HG03520 (cell line): ENCODE measurements around the gene C16orf86.

ENCODE experiments used
- ATAC-seq: cut with Tn5 transposase; IDR thresholded peaks from one replicate; pipeline ENCODE4 v1.9.1; 2021; ENCODE audit warnings: mild to moderate bottlenecking, moderate library complexity; ENCODE audit not compliant: unreplicated experiment

Gene C16orf86

GRCh38 chr16:67653789-67654402, 12.7 kb upstream of the C16orf86 start:
- ATAC-seq = no peak

DNA sequence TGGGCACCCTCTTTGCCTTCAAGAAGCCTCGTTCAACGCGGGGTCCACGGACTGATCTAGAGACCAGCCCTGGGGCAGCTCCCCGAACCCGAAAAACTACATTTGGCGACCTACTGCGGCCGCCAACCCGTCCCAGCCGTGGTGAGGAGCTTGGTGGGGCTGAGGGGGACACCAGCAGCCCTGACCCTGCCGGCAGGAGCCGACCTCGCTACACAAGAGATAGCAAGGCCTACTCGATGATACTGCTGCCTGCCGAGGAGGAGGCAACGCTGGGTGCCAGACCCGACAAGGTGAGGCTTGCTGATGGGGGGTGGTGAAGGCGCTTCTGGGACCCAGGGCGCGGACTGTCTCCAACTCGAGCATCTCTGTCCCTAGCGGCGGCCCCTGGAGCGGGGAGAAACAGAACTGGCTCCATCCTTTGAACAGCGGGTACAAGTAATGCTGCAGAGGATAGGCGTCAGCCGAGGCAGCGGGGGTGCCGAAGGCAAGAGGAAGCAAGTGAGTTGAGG, 12.2 kb upstream of the C16orf86 start:
- no peak for ATAC-seq

- no peak for ATAC-seq
Measured at GRCh38 chr16:67655363-67655762, 11.3 kb upstream of the C16orf86 start.

GRCh38 chr16:67656344-67657016, 10.1 kb upstream of the C16orf86 start:
- ATAC-seq = no peak

- no peak for ATAC-seq
Measured at GRCh38 chr16:67657017-67657608, 9.5 kb upstream of the C16orf86 start.

DNA sequence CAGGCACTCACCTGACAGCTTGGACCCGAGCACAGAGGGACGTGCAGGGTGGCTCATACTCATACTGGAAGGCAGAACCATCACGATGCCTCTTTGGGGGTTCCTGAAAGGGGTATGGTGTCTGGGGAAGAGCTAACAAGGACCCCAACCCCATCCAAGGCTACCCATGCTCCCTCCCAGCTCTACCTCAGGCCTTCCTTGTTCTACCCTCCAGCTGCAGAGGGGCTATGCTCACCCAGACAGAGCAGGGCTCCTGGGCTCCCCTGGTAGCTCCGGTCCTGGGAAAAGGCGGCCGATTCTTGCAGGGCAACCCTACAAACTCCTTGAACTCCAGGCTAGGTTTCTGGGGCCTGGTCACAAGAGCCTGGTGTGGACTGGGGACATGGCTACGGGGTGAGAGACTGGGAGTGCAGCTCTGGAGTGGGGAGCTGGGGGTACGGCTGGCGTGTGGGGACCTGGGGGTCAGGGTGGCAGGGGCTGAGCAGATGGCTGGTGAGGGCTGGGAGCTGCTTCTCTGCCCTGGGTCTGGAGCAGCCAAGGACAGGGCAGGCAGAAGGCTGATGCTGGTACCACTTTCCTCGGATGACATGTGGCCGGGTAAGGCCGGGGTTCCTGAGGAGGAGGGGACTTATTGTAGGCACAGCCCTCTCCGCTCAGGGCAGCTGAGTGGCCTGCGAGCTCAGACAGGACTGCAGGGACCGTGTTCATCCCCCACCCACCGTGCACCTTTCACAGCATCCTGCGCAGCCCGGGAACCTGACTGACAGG, 8.7 kb upstream of the C16orf86 start:
- ATAC-seq = no peak

- no peak for ATAC-seq
Measured at GRCh38 chr16:67658849-67659674, 7.6 kb upstream of the C16orf86 start.

DNA sequence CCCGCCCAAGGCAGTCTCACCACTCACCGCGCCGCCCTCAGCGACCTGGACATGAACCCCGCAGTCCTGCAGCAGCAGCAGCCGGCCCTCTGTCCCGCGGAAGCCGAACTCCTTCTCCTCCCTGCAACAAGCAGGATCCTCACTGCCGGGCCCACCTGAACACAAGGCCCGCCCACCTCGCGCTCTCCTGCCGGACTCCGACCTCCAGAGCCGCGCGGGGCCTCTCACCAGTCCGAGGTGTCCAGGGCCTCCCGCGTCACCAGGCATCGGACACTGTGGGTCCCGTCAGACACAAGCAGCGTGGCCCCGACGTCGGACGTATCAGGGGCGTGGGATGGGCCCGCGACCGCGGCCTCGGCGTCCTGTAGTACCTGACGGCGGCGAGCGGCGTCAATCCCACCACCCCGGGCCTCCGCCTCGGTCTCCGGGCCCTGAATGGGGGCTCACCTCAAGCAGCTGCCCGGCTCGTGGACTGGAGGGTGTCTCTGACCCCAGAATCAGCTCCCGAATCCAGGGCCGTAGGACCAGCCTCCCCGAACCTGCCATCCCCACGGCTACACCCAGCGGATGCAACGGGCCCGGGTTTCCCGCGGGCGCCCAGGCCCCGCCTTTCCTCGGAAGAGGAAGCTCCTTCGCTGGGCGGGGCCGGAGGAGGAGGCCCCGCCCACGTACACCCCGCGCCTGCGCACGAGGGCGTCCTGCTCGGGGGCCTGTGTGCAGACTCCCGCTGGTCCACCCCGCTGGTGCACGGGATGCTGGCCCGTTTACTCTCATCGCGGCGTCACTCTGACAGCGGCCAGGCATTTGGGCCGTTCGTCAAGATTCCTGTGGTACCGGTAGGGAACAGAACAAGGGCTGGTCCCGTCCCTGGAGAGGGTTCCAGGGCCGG, 6.7 kb upstream of the C16orf86 start, which contains the start of gene ACD:
ACD (minus strand) TSS at position 586 of the 889 bp plus-strand sequence; CDS start at position 546, 40 bp downstream.
- peak; percentile 50 for ATAC-seq

- ATAC-seq = peak; percentile 65
Measured at GRCh38 chr16:67660564-67661028, 6.0 kb upstream of the C16orf86 start, which contains the start of gene PARD6A. PARD6A (plus strand) TSS chr16:67660960; CDS start chr16:67661039, 79 bp downstream.

DNA sequence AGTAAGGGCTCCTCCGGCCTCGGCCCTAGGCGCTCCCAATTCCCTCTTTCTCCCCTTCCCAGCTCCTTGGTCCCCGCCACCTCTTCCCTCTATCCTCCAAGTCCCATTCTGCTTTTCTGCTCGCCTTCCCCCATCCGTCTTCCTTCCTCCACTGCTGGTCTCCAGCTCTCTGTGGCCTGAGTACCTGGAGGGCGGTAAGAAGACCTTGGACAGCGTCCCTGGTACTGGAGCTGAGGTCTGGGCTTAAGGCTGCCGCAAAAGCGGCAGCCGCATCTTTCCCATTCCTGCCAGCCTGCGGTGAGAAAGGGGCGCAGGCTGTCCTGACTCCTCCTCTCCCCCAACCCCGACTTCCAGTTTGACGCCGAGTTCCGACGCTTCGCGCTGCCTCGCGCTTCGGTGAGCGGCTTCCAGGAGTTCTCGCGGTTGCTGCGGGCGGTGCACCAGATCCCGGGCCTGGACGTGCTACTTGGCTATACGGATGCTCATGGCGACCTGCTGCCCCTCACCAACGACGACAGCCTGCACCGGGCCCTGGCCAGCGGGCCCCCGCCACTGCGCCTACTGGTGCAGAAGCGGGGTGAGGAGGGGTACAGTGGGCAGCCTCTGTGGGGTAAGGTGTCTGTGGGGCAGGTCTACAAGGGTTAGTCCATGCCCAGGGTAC, 5.4 kb upstream of the C16orf86 start:
- no peak for ATAC-seq

- ATAC-seq = no peak
Measured at GRCh38 chr16:67661886-67662652, 4.5 kb upstream of the C16orf86 start.

DNA sequence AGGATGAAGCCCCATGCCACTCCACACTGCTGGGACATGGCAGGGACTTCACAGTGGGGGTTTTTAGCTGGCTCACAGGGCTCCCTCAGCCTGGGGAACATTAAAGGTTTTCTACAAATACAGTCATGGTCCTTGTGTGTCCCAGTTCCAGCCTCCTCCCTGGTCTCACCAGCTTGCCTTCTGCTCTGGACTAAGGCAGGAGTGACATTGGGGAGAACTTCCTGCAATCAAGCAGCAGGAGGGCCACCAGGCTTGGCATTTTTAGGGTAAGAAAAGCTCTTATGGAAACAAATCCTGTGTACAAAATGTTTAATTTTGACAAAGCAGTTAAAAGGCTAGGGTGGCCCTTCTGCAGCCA, 4.0 kb upstream of the C16orf86 start:
- ATAC-seq = no peak

DNA sequence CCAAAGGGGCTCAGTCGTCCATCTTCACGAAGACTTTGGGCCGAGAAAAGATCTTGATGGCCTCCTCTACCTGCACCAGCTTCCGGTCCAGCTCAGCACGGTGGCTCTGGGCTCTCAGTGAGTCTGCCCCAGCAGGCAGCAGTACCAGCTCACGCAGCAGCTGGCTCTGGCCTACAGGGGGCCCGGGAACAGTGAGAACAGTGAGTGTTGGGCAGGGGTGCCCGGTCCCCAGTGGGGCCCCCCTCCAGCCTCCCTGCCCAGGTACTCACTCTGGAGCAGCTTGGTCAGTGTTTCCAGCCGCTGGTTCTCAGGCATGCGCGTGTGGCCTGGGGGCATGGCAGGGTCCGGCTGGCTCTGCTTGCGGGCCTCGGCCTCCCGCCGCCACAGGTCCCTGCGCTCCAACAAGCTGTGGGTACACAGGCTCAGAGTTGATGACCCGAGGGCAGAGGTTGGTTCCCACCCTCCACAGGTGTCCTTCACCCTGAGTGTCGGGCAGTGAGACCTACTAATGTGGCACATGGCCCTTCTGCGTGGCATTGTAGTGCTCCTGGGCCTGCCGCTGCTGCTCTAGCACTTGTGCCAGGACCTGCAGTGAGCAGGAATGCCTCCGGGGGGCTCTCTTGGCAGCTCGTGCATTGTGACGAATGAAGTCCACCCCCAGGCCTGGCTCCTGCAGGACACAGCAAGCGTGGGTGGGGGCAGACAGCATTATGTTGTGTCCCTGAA, 3.3 kb upstream of the C16orf86 start:
- no peak for ATAC-seq

DNA sequence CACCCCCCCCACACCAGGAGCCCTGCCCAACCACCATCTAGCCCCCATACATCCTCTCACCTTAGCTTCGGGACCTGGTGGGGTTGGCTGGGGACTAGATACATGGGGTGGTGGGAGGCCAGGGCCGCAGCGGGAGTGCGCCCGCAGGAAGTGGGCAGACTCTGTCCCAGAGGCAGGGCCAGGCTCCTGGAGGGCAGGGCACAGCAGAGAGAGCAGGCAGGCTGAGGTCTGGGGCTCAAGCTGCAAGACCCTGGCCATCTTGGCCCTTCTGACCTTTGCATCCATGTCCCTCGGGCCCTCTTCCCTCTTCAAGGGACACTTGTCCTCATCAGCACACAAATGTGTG, 2.8 kb upstream of the C16orf86 start:
- ATAC-seq = no peak

DNA sequence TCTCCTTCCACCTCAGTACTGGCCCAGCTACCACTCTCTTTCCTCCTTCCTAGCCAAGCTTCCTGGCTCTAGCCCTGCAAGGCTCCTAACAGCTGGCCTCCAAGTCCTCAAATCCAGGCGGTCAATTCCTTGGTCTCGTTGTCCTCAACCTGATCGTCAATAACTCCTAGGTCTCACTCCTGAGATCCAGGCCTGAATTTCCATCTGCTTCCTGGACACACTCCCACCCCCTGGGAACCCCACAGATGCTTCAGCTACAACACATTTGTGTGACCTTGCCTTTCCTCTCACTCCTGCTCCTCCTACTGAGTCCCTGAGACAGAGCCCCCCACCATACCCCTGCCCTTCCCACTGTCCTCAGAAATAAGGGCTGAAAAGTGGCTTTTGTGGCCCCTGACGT, 2.4 kb upstream of the C16orf86 start:
- ATAC-seq = no peak

GRCh38 chr16:67664871-67665270, 1.7 kb upstream of the C16orf86 start:
- ATAC-seq = no peak

- no peak for ATAC-seq
Measured at GRCh38 chr16:67665598-67665997, 1.0 kb upstream of the C16orf86 start.
